ENCODE data around the gene PGM1. TPM values are rescaled to one million over a fixed set of nuclear protein-coding genes. Genes with fewer than 3 reads are reported as not detected.

PGM1 gene
- total and polyA plus RNA-seq, 2 donors (not counting 3 experiments of a cell fraction or from before 2014, with no cell fraction given) = 9.3 to 21.0 TPM

DNA sequence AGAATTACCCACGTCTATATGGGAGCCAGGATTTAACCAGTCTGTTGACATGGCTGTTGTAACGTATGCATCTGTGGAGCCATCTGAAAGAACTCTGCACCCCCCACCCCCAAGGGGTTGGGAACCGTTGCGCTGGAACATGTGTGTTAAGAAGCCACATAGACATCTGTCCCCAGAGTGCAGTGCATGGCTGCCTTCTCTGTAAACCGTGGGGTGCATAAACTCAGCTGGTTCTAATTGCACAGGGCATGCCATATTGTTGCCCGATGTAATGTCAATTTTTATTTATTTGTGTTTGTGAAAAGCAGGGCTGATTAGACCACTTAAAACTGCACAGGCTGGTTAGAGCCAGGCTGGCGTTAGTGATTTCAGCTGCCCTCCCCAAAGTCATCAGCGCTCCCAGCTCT, 110.5 kb downstream of the PGM1 start:
- no peaks in the 10 kb centered on the region for H3K36me3 ChIP-seq (ENCODE audit: control insufficient read depth in 2 of 2, extremely low read depth in 1 of 2, insufficient read depth in 2 of 2, low read length in 2 of 2)
- POLR2A ChIA-PET = no interaction called here
- no peaks in the 10 kb centered on the region for H4K20me1 ChIP-seq (replicated peaks; ENCODE audit: control insufficient read depth, extremely low read depth, insufficient read depth, low read length)
- no peak for TF ChIP-seq FOS (IDR thresholded peaks at IDR 0.05; ENCODE audit: borderline replicate concordance, insufficient read depth, low read length)
- CTCF ChIA-PET = interaction anchor here (0.7 to 3.0 kb wide), 4 partner anchors 12 to 434 kb away, joined by 3 to 21 read pairs (median 4); no protein-coding TSS in a partner anchor
- no TSS peak for BruUV-seq (replicated peaks)
- H3K27ac ChIP-seq (ENCODE audit: insufficient read depth, low read depth, low read length) = no peak overlapping the region
- H3K9ac ChIP-seq (replicated peaks; ENCODE audit: extremely low read depth, insufficient read depth, low read length) = no peak overlapping the region
- H3K4me1 ChIP-seq (ENCODE audit: control insufficient read depth, extremely low read depth, insufficient read depth, low read length) = peaks cover 18% of the 10 kb centered on the region
- FAIRE-seq (no peak), DNase-seq (ENCODE audit: low read depth, low spot score) (no peak)
- H3K79me2 ChIP-seq (ENCODE audit: control insufficient read depth, insufficient read depth, low read length) = no peaks in the 10 kb centered on the region
- H2AFZ ChIP-seq (ENCODE audit: low read depth, low read length) = no peak overlapping the region
- H3K9me3 ChIP-seq (replicated peaks; ENCODE audit: control insufficient read depth, insufficient read depth, low read length) = no peaks in the 10 kb centered on the region
- no peak overlapping the region for H3K4me3 ChIP-seq (replicated peaks in 1 of 3; ENCODE audit: insufficient read depth in 1 of 3, low read depth in 1 of 3, low read length in 3 of 3)
- no peaks in the 10 kb centered on the region for H3K9me1 ChIP-seq (replicated peaks; ENCODE audit: control insufficient read depth, extremely low read depth, insufficient read depth, low read length)
- dilution Hi-C loops (cut with MboI; ENCODE audit: extremely low pct_ligation_motif_present, low sequenced_read_pairs) = no loop called here
- no peak overlapping the region for H3K4me2 ChIP-seq (ENCODE audit: insufficient read depth, low read length)
- H3K27me3 ChIP-seq (ENCODE audit: control insufficient read depth in 2 of 2, insufficient read depth in 2 of 2, low read length in 2 of 2) = peaks cover 0 to 5% of the 10 kb centered on the region in 2 experiments
- intact Hi-C loops (cut with micrococcal nuclease) = loop anchor here (2.0 kb wide), 2 partner anchors 27 to 43 kb away; no protein-coding TSS in a partner anchor

DNA sequence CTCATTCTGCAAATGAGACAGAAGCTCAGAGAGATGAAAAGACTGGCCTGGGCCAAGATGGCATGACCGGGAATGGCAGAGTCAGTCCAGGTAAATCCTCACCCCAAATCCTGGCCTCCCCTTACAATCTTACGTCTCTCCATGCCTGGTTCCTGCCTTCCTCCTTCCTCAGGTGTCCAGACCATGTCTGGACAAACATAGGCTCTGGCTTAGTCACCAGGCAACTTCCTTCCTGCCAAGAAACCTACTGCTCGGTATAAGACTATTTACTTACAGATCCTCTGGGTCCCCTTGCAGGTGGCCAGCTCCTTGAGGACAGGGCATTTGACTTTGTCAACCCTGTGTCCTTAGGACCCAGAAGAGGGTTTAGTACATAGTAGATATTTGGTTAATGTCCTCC, 111.2 kb downstream of the PGM1 start:
- dilution Hi-C loops (cut with MboI; ENCODE audit: extremely low pct_ligation_motif_present, low sequenced_read_pairs) (no loop called here), intact Hi-C loops (cut with micrococcal nuclease) (loop anchor here (2.0 kb wide), 2 partner anchors 26 to 42 kb away; no protein-coding TSS in a partner anchor)
- FAIRE-seq = peak; percentile 77
- Histone ChIP-seq H3K4me3 (replicated peaks in 1 of 3; ENCODE audit: insufficient read depth in 1 of 3, low read depth in 1 of 3, low read length in 3 of 3) (no peak overlapping the region), H3K9me3 (replicated peaks; ENCODE audit: control insufficient read depth, insufficient read depth, low read length) (no peaks in the 10 kb centered on the region), H4K20me1 (replicated peaks; ENCODE audit: control insufficient read depth, extremely low read depth, insufficient read depth, low read length) (no peaks in the 10 kb centered on the region), H3K79me2 (ENCODE audit: control insufficient read depth, insufficient read depth, low read length) (no peaks in the 10 kb centered on the region), H3K9ac (replicated peaks; ENCODE audit: extremely low read depth, insufficient read depth, low read length) (no peak overlapping the region), H3K36me3 (ENCODE audit: control insufficient read depth in 2 of 2, extremely low read depth in 1 of 2, insufficient read depth in 2 of 2, low read length in 2 of 2) (no peaks in the 10 kb centered on the region), H3K4me1 (ENCODE audit: control insufficient read depth, extremely low read depth, insufficient read depth, low read length) (peaks cover 16% of the 10 kb centered on the region), H3K4me2 (ENCODE audit: insufficient read depth, low read length) (no peak overlapping the region), H3K27me3 (ENCODE audit: control insufficient read depth in 2 of 2, insufficient read depth in 2 of 2, low read length in 2 of 2) (peaks cover 0 to 5% of the 10 kb centered on the region in 2 experiments), H3K27ac (ENCODE audit: insufficient read depth, low read depth, low read length) (no peak overlapping the region), H3K9me1 (replicated peaks; ENCODE audit: control insufficient read depth, extremely low read depth, insufficient read depth, low read length) (no peaks in the 10 kb centered on the region), H2AFZ (ENCODE audit: low read depth, low read length) (no peak overlapping the region)
- peak; percentile 51 for DNase-seq (ENCODE audit: low read depth, low spot score)
- TF ChIP-seq FOS (IDR thresholded peaks at IDR 0.05; ENCODE audit: borderline replicate concordance, insufficient read depth, low read length) (peak; percentile 35), POLR2A (IDR thresholded peaks at IDR 0.05; ENCODE audit: low read depth, low read length) (no peak)
- BruUV-seq (replicated peaks) = no TSS peak
- ChIA-PET CTCF (interaction anchor here (0.7 to 3.0 kb wide), 4 partner anchors 12 to 433 kb away, joined by 3 to 21 read pairs (median 4); no protein-coding TSS in a partner anchor), POLR2A (no interaction called here)

Data from endothelial cell of umbilical vein (primary cell).